ENCODE results near the gene EPHA4.

EPHA4 gene

DNA sequence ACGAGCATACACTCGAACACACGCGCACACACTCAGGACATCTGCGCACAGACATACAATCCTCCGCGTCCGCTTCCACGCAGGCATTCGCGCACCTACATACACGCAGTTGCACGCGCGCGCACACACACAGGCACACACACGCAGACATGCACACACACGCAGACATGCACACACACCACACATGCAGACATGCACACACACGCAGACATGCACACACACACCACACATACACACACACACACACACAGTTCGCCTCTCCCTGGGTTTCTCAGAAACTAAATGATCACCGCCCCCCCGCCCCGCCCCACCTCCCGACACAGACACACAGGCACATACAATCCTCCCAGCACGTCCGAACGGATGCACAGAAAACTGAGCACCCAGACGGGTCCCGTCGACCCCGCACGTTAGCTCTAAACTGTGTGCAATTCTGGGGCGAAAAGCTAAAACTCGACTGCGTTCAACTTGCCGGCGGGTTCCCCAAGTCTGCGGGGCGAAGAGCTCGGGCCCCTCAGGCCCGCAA lies 1.0 kb downstream of the EPHA4 start:
- DNase-seq: no peak

DNA sequence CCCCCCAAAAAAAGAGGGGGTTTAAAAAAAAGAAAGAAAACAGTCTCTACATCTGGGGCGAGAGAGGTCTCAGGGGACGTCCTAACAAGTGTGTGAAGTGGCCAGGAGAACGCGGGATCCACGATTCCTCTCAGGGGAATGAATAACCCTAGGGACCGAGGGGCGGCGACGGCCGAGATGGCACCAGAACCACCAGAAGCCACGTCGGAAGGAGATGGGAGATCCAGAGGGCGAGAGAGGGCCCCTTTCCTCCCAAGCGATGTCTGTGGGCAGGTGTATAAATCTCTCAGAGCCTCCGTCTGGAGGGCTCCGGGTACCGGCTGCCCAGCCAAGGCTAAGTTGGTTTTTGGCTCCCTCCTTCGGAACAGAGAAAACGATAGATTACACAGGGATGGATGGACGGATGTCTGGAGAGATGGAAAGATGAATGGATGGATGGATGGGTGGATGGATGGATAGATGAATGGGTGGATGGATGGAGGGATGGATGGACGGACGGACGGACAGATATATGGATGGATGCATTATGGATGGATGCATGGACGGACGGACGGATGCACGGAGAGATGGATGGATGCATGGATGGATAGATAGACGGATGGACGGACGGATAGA lies 1.7 kb downstream of the EPHA4 start:
- DNase-seq: no peak

DNA sequence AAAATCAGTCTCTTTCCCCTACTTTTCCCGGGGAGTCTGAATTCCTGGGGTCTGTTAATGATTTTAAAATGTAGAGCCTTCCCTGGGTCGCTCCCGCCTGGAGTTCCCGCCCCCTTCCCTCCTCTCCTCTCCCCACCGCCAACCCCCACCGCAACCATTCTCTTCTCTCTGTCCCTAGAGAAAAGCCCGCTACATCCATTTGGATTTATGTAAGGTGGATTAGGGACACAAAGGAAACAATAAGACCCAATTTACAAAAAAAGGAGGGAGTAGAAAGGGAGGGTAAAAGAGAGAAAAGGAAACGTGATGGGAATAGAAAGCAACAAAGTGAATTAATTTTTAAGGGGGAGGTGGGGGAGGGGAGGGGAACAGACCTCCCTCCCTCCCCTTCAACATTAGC lies 2.2 kb downstream of the EPHA4 start:
- no peak for DNase-seq

DNA sequence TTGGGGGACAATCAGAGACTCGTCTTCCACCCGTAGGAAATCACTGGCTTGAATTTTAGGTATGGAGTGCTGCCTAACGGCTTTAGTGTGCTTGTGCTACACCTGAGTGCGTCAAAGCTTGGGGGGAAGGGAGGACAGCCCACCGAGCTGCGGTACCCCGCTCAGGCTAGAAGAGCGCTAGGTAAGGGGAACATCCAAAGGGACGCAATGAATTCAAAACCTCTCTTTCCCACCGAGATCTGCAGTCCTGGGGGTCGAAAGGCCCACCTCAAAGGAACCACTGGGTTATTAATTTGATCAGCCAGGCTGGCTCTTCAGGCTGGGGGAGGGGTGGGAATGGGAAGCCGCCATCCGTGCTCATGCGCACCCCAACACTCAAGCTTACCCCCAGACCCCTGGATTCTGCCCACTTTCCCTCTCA lies 2.7 kb downstream of the EPHA4 start:
- no peak for DNase-seq

DNA sequence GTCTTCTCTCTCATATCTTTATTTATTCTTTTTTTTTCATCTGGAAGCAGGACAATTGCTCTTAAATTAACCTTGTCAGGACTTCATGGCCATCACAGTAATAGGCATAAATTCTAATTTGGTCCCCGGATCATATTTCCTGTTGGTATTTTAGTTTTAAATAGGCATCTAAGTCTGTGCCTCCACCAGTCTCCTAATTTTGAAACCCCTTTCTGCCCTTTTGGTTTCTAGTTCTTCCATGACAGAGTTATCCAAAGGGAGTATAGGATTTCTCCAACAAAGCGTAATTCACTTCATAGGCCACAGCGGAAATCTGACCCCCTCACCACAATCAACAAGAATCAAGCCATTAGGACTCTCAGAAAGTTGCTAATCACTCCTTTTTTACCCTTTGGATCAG lies 3.8 kb downstream of the EPHA4 start:
- DNase-seq: no peak

DNA sequence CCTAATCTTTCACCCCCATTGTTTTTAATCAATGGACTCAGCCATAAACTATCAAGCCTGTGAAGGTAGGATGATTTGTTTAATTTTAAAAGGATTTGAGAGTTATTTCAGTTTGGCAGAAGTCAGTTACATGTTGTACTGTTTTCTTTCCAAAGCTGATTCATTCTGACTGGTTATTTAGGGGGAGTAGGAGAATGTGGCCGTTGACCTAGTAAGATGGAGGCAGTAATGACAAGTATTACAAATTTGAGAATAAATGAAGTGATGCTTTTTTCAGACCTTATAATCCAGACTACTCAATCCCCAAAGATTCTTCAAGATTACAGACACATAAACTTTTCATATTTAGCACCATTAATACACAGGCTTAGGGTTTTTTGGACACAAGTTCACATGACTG lies 4.3 kb downstream of the EPHA4 start:
- DNase-seq: no peak

DNA sequence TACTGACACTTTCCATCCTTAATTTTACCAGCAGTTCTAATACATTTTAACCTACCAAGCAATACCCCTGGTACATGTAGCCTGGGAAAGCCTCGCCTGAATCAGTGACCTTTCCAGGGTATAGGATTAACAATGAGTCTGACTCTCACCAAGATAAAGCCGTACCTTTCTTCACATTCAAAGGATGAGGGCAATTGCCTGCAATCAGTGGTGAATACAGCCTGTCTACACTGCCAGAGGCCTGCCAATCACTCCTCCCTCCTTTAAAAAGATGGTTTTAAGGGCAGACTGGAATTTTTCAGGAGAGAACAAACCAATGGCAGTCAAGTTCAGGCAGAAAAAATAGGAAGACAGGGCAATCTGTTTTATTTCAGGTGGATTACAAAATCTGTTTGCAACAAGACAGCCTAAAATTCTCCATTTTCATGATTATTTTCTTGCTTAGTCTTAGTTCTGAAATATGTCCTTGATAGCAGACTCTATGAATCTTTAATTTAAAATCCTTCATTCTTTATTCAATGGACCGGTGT lies 4.8 kb downstream of the EPHA4 start:
- no peak for DNase-seq

DNA sequence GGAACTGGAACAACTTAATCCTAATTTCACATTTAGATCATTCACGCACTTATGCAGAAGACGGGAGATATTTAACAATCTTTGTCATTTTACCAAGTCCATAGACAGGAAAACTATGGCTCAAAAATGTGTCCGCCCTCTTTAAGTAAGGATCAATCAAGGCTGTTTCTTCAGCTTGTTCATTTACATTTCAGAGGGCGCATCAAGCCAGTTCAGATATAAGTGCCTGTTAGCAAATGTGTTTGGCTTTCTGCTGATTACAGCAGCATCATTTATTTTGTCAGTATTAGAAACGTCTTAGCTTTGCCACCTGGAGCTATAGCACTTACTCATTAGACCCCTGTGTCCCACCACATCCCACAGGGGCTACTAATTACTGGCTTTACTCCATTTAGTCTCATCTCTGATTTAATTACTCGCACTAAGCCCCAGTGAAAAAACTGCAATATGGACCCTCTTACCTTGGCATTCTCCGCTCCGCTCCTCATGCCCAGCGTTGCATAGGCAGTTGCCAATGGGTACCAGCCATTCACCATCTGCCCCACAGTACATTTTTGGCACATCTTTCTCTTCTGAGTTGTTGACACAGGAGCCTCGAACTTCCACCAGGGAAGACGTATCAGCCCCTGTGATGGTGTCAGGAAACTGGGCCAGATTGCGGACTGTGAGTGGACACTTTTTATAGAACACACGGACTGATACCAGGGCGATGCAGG lies 8.7 kb downstream of the EPHA4 start:
- no peak for DNase-seq

DNA sequence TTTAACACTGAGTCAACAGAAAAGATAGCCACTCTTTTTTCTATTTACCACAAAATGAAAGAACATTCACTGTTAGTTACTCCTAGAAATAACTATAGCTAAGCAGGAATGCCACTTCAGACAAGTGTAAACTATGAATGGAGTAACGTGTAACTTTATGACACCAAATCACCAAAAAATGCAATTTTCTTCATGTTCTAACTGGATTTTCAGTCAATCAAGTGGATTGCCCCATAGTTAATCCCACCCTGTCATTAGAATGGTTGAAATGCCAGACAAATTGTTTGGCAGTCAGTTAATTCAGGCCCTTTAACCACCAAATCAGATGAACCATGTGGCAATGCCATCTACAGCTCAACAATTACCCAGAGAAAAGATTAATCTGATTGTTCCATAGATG lies 9.9 kb downstream of the EPHA4 start:
- DNase-seq: no peak

DNA sequence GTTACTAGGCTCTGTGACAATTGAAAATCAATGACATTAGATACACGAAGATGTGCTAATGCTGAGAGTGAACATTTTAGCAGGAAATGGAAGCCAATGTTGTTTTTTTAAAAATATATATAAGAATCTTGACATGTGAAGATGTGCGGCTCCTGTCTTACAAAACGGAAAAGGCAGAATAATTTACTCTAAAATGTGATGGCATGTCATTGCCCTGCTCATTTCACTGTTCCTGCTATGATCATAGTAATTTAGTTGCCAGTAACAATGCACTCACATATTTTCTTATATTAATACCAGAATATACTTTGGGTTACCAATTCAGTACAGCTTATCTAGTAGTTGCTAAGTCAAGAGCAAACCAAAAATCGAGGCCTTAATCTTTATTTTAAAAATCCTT lies 10.3 kb downstream of the EPHA4 start:
- DNase-seq: no peak

DNA sequence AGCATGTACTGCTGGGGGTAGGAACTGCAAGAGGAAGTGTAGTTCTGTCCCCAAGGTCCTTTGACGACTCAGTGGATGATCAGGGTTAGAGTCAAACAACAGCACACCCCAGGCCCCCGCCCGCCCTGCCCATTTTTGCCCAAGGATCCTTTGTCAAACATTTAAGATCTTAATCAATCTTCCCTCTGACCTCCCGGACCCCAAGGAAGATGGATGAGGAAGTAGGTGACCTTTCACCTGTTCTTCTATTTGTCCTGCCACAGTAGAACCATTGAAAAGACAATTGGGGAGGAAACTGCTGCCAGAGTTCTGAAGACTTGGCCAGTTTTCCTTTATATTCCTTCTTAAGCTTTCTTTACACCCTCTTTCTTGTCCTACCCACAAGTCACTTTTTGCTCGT lies 12.1 kb downstream of the EPHA4 start:
- no peak for DNase-seq

DNA sequence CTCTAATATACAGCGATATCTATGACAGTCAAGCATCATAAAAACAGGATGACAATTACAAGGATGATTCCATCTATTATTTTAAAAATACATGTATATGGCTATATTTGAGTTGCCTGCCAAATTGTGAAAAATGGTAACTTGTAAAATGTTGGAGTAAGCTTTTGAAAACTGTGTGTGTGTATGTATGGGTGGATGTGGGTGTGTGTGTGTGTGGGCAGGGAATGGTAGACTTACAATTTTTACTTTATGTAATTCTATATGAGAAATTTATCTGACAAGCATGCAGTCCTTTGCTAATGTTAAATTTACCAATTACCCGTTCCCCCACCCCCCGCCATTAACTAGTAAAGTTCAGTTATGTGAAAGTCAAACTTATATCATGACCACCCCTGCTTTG lies 14.0 kb downstream of the EPHA4 start:
- DNase-seq: no peak

DNA sequence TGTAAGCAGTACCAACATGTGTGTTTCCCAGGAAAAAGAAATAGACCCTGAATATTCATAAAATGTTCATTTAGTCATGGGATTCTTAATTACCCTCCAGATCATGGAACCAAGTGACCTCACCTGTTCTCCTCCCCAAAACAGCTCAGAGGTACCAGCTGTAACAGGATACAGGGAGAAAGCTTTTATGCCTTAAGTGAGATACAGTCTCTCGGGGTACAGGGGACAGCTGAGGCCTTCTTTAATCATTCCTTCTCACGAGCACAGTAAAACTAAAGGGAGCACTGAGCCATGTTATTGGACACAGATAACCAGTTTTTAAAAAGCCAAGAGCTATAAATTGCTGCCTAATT lies 16.6 kb downstream of the EPHA4 start:
- no peak for DNase-seq

DNA sequence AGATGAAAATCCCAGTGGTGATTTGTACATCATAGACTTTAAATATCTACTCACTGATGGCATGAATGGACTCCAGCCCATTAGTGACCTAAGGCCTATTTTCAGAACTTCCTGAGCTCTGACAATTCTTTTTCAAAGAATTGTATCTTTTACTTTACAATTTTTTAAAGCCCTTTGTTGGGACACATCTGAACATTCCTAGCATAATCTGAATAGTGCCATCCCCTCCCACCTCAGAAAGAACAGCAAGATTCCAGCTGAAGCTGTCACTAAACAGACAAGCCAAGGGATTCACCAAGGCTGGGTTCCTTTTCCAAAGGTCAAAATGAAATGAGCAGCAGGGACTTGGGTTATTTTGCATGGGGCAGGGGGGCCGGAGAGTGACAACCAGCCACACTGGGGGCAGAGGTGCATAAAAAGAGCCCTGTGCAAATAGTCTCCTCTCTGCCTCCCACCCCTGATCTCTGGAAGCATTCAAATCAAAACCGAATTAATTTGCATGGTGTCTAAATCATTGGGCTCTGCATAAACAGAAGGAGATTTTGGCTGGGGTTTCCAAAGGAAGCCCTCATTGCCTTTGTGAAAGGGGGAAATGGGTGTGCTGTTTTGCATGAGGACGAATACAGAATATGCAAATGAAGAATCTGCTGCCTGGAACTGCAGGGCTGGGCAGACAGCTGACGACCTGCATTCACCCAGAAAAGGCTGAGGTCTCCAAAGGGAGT lies 17.2 kb downstream of the EPHA4 start:
- DNase-seq: no peak

DNA sequence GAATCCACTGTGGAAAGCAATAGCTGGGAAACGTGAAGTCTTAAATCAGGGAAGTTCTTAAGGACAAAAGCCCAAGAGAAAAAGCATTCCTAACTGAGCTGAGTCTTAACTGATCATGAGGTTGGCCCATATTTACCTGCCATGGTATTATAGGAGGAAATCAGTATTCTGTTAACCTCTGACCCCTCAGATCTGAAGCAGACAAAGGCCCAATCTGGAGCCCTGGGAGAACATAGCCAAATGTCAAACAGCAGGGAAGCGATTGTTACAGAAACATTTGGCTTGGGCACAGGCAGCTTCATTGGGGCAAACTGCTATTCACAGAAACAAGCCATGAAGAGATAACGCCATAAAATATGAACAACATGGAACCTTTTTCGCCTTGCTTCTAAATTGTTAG lies 18.8 kb downstream of the EPHA4 start:
- no peak for DNase-seq

DNA sequence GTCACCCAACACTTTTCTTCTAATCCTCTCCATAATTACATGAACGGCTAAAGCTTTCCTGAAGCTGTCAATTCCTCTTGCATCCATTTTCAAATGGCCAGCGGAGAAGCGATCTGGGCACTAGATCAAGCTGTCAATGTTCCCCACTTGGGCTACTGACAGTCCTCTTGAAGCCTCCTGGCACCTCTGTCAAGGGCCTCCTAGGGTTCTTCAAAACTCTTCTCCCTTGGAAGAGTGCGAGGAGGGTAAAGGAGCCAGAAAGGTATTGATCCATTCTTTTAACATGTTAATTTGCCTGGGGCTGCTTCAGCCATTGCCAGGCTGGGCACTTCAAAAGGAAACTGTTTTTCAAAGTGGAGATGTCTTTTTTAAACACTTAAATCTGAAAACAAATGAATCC lies 19.8 kb downstream of the EPHA4 start:
- no peak for DNase-seq

DNA sequence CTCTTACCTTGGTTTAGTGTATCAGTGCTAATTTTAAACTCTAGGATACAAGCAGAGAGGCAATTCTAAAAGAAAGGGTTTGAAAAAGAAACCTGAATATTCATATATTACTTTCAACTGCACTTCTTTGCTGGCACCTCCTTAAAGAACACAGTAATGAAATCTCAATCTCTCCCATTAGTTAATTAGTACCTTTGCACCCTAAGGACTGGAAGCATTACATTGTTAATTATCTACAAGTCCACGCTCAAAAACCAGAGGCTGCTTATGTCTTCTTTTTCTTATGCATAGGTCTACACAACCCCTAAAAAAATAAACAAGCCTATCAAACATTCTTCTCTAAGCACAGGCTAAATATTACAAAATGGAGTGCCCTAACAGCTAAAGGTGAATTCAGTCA lies 20.2 kb downstream of the EPHA4 start:
- no peak for DNase-seq

DNA sequence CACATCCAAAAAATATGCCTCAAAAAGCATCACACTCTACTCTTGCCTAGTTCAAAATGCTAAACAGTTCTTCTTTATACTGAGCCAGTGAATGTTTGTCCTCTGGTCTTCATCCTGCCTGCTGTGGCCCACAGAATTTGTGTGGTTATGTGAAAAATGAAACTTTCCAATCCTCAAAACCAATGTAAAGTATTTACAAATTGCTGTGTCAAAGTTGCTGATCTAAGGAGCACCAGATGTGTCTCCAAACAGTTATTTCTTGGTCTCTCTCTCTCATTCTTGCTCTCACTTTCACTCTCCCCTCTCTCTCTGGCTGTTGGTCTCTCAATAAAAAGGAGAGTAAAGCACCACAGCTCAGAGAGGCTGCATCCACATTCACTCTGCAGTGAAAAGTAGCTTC lies 23.0 kb downstream of the EPHA4 start:
- no peak for DNase-seq

DNA sequence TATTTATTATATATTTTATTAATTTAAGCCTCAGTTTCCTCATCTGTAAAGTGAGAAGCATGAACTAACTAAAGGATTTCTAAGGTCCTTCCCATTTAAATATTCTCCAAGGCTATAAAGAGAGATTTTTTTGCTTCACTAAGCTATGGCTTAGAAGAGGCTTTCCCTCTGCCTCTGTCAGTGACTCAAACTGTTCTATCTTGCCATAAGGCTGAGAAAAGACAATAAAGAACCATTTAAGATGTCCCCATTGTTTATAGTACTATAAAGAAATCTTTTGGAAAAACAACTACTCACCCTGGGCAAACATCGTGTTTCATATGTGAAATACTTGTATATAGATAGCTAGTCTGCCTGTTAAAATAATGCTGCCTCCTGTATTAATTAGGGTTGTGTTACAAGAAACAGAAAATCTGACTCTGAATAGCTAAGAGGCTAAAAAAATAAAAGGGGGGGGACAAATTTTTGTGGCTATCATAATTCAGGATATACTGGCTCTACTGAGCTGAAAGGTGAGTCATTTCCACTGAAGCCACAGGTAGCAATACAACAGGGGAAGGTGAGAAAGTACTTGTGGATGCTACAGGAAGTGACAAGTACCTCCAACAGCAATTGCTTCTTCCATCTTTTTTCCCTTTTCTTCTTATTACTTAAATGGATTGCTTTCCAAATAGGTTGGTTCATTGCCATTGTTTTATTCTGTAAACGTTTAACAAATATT lies 25.4 kb downstream of the EPHA4 start:
- DNase-seq: no peak

DNA sequence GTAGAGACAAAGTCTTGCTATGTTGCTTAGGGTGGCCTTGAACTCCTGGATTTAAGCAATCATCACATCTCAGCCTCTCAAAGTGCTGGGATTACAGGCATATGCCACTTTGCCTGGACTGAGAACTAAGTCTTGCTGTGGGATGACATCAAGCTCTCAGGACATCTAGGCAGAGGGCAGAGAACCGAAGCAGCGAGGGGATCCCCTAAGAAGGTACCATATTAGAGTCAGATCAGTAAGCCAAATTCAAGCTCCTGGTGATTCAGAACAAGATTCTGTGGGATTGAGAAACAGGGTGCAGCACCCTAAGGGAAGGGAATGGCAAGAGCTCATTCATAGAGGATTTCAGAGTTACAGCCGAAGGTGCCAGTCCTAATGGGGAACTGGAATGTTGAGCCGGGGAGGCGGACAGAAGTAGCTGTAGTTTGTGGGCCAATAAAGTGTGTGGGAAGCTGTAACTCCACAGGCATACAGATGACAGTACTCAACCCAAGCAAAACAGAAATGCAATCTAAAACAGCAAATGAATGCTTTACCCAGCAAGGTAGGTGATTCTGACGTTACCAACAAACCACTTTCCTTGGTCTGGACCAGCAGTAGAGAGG lies 30.9 kb downstream of the EPHA4 start:
- no peak for DNase-seq

DNA sequence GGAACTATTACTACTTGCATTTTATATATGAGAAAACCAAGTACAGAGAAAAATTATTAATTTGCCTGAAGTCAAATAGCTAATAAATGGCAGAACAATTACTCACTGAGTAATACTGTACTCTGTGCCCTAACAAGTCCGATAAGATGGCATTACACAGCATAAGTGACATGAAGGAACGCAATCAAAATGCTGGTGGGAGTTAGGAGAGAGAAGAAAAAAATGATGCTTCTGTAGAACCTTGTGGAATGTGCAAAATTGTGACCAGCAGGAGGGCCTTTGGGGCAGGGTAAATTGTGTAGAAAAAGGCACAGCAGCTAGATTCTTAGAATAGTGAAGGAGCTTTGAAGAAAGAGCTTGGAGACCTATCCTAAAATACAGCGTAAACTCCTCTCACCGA lies 32.9 kb downstream of the EPHA4 start:
- DNase-seq: no peak

DNA sequence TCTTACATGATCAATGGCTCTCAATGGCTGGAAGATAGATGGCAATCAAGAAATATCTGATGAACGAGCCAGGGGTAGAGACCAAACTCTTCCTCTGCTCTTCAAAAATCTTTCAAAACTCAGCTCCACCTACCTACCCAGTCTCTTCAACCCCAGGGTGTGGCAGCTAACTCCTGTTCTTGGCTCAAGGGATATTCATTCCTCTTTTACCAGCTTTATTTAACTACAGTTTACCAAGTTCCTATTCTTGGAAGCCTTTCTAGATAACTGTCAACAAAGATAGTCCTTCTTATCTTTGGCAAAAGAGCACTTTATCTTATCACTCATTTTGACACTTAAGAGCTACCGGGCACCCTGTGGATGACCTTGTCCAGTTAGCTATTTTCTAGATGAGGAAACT lies 36.3 kb downstream of the EPHA4 start:
- DNase-seq: no peak

DNA sequence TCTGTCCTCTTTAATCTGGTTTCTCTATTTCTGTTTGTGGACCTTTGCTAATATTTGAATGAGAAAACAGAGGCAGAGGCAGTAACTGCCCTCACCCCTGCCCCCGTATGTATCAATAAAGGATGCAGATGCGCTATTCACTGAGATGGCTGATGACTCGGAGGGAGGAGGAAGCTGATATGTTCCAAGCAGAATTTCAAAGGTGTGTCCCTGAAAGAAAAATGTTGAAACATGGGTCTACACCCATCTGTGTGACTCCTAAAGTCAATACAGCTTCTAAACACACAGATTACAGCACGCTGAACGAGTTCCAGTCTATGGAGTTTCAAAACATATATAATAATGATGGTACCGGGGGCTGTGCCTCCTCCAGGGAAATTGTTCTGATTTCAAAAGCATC lies 38.8 kb downstream of the EPHA4 start:
- DNase-seq: no peak
